Brain microvascular endothelial cell (primary cell): ENCODE data around the gene OBP2B.

Experiments
- DNase-seq: peaks from one replicate; pipeline ENCODE4 v3.0.0-alpha.2; 2020
- H3K27ac ChIP-seq: fragments of 250-450 bp; sonication (Bioruptor Pico); 2 replicates; pipeline ENCODE4 v1.5.1; 2020; ENCODE audit warnings: mild to moderate bottlenecking, moderate library complexity
- H3K27me3 ChIP-seq: fragments of 250-450 bp; sonication (Bioruptor Pico); replicated peaks from 2 replicates; pipeline ENCODE4 v1.5.1; 2020; ENCODE audit warnings: mild to moderate bottlenecking
- H3K36me3 ChIP-seq: fragments of 250-450 bp; sonication (Bioruptor Pico); replicated peaks from 2 replicates; pipeline ENCODE4 v1.5.1; 2020; ENCODE audit warnings: mild to moderate bottlenecking
- H3K4me3 ChIP-seq: 2 replicates; pipeline ENCODE4 v1.5.1; 2011; ENCODE audit warnings: low read depth, mild to moderate bottlenecking, control low read depth, low read length, moderate library complexity
- in situ Hi-C: cut with HindIII; loops from 2 replicates; pipeline ENCODE4 v1.10.0; 2017; ENCODE audit warnings: low sequenced_read_pairs, low pct_ligation_motif_present
- TF ChIP-seq, protein P1 (sequence below): IDR thresholded peaks from 2 replicates; pipeline ENCODE4 v1.5.1; 2011; ENCODE audit warnings: low read depth, mild to moderate bottlenecking, moderate library complexity, low read length, control low read depth, inconsistent platforms; ENCODE audit errors: missing control alignments

OBP2B gene

DNA sequence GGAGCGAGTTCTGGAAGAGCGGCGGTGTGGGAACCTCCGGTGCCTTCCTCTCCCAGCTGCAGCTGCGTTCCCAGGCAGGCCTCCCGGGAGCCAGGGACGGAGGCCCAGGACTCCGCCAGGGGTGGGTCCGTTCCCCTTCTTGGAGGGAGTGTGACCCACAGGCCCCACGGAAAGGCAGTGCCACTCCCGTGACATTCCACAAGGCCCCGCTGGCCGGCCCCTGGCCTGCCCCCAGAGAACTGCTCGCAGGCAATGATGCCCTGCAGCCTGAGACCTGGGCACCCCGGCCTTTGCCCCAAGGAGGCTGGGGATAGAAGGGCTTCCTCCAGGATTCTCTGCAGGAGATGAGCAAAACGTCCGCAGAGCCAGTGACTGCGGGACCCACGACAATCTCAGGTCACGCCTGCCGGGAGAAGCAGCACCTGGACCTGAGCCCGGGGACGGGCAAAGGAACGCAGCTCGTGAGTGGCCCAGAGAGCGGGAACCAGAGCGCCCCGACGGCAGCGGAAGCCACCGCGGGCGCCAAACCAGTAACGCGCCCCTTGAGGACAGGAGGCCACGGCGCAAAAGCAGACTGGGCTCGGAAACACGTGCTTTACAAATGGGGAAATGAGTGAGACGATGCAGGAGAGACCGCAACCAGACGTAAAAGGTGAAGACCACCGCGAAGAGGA is 9.3 kb downstream of the OBP2B start:
- TF ChIP-seq, protein P1, sequence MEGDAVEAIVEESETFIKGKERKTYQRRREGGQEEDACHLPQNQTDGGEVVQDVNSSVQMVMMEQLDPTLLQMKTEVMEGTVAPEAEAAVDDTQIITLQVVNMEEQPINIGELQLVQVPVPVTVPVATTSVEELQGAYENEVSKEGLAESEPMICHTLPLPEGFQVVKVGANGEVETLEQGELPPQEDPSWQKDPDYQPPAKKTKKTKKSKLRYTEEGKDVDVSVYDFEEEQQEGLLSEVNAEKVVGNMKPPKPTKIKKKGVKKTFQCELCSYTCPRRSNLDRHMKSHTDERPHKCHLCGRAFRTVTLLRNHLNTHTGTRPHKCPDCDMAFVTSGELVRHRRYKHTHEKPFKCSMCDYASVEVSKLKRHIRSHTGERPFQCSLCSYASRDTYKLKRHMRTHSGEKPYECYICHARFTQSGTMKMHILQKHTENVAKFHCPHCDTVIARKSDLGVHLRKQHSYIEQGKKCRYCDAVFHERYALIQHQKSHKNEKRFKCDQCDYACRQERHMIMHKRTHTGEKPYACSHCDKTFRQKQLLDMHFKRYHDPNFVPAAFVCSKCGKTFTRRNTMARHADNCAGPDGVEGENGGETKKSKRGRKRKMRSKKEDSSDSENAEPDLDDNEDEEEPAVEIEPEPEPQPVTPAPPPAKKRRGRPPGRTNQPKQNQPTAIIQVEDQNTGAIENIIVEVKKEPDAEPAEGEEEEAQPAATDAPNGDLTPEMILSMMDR = no peak
- no peak for DNase-seq
- no peaks in the 10 kb centered on the region for H3K36me3 ChIP-seq
- no peak overlapping the region for H3K4me3 ChIP-seq
- no peak overlapping the region for H3K27ac ChIP-seq
- in situ Hi-C loops = no loop called here
- H3K27me3 ChIP-seq = peaks cover 11% of the 10 kb centered on the region

GRCh38 chr9:133195029-133195428 is 14.0 kb downstream of the OBP2B start:
- TF ChIP-seq, protein P1 = no peak

DNA sequence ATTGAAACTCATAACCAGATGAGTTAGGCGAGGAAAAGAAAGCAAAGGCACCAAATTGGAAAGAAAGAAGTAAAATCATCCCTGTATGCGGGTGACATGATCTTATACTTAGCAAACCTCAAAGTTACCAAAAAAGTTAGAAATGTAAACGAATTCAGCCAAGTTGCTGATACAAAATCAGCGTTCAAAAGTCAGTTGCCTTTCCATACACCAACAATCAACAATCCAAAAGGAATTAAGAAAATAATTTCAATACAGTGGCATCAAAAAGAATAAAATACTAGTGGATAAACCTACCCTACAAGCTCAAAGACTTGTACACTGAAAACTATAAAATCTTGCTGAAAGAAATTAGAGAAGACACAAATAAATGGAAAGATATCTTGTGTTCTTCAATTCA is 14.5 kb downstream of the OBP2B start:
- H3K27me3 ChIP-seq = peaks cover under 1% of the 10 kb centered on the region
- DNase-seq = no peak
- in situ Hi-C loops = no loop called here
- no peaks in the 10 kb centered on the region for H3K36me3 ChIP-seq
- TF ChIP-seq, protein P1 = no peak
- no peak overlapping the region for H3K4me3 ChIP-seq
- H3K27ac ChIP-seq = no peak overlapping the region

More at GRCh38 chr9:133195029-133195428, 14.0 kb downstream of the OBP2B start:
- Histone ChIP-seq H3K27ac (no peak overlapping the region), H3K36me3 (no peaks in the 10 kb centered on the region), H3K4me3 (no peak overlapping the region), H3K27me3 (peaks cover 5% of the 10 kb centered on the region)
- in situ Hi-C loops = no loop called here
- no peak for DNase-seq

DNA sequence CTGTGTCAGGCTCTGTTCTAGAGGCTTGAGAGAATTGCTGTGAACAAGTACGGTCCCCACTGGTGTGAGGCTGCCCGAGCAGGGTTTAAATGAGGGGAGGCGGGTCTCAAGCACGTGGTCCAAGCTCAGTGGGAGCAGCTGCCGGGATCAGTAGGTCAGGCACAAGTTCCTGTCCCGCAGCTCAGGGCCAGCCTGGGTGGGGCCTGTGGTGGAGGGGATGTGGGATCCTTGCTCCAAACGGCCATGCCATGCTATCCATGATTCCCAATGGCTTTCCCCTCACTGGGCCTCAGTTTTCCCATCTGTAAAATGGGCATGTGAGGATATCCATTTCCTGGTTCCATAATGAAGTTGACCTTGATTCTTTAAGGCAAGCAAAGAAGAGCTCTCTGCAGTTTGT is 17.1 kb downstream of the OBP2B start:
- Histone ChIP-seq H3K36me3 (no peaks in the 10 kb centered on the region), H3K27me3 (peaks cover 4% of the 10 kb centered on the region), H3K4me3 (no peak overlapping the region), H3K27ac (no peak overlapping the region)
- DNase-seq = no peak
- TF ChIP-seq, protein P1 = no peak
- in situ Hi-C loops = no loop called here

GRCh38 chr9:133189826-133190225 is 19.2 kb downstream of the OBP2B start:
- TF ChIP-seq, protein P1 = no peak
- Histone ChIP-seq H3K36me3 (no peaks in the 10 kb centered on the region), H3K27me3 (peaks cover 5% of the 10 kb centered on the region), H3K27ac (no peak overlapping the region), H3K4me3 (no peak overlapping the region)
- DNase-seq = no peak
- in situ Hi-C loops = no loop called here

- Histone ChIP-seq H3K27me3 (peaks cover 5% of the 10 kb centered on the region), H3K27ac (no peak overlapping the region), H3K36me3 (no peaks in the 10 kb centered on the region), H3K4me3 (no peak overlapping the region)
- in situ Hi-C loops = no loop called here
- no peak for DNase-seq
- TF ChIP-seq, protein P1 = no peak
Measured at GRCh38 chr9:133188843-133189180, 20.2 kb downstream of the OBP2B start.
